CD4-positive, alpha-beta T cell treated with Interleukin-10 for 1 hour (primary cell): ENCODE data around the gene NKAIN4.

Experiments
- DNase-seq: peaks from one replicate; pipeline ENCODE4 v3.0.0-alpha.2; 2020

Gene NKAIN4

DNA sequence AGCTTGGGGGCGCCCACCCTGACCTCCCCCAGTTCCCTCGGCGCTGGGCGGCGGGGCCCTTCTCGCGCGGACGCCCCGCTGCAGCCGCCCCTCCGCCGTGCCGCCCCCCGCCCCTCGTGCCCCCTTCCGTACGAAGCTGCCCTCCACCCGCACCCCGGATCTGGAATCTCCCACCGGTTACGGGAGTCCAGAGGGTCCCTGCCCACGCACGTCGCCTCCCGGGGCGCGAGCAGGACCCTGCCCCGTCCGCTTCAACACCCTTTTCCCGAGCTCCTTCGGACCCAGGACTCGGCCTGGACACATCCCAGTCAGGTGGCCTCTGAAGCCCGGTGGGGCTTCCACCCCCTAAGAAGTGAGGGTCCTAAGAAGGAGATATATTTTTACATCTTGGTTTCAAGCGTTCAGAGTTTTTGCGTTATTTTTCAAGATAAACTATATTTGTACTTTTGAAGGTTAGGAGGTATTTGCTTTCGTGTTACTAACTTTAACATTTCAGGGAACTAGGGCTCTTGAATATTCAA, 18.9 kb upstream of the NKAIN4 start:
- DNase-seq = no peak

DNA sequence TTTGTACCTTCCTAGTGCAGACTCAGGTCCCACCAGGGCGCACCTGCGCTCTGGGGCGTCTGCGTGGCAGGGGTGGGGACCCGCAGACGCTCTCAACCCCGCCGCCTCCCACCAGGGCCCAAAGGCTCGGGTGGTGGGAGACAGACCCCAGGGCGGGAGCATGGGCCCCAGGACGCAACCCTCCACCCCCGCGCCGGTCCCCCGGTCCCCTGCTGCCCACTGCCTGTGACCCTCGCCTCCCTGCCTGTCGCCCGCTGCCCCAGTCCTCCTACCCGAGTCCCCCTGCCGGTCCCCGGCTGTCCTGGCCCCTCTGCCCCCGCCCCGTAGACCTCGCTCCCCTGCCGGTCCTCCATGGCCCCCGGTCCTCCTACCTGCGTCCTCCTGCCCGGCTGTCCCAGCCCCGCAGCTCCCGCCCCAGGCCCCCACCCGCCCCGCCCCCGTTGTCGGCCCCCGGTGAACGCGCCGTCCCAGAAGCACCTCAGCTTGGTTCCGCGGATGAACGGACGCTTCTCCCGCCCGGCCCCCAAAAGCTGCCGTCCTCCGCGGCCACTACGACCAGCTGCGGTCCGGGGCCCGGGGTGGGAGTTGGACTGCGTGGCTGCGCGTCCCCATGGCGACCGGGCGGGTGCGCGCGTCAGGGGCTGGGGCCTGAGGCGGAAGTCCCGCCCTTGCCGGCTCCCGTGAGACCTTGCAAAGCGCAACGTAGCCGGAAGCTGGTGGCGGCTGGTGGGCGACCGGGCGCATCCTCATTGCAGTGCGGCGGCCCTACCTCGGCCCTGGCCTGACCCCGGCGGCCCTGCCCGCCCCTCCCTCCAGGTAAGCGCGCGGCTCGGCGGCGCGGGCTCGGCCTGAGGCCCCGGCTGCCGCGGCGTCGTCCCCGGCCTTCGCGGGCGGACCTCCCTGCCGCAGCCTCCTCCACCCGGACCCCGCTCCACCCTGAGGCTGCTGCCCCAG, 18.1 kb upstream of the NKAIN4 start, which contains the start of gene ARFGAP1:
Gene ARFGAP1, plus strand, starts transcription at position 709 of the 954 bp plus-strand sequence. CDS start 2,768 bp downstream, outside the sequence.
- peak; percentile 88 for DNase-seq

DNA sequence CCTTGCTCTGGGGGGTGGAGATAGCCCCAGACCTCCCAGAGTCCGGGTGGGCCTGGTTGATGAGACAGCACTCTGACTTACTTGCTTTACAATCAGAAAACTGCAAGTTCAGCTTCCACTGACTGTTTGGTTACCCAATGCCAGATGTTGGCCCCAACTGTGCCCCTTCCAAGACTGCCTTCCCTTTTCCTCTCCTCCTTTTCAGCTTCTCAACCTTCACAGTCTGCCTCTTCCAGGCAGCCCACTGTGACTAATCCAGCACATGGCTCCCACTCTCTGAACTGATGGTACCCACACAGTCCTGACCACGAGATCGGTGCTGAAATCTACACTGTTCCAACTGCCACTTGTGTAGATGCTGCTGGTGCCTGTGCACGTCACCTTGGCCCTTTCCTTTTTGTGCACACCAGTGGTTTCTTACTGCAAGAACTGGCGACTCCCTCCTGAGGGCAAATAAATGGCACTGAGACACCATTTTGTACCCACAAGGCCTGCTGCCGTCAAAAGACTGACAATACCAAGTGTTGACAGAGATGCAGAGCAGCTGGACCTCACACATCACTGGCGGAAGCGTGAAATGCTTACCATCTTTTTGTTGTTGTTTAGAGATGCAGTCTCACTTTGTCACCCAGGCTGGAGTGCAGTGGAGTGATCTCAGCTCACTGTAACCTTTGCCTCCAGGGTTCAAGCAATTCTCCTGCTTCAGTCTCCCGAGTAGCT, 16.5 kb upstream of the NKAIN4 start:
- no peak for DNase-seq

DNA sequence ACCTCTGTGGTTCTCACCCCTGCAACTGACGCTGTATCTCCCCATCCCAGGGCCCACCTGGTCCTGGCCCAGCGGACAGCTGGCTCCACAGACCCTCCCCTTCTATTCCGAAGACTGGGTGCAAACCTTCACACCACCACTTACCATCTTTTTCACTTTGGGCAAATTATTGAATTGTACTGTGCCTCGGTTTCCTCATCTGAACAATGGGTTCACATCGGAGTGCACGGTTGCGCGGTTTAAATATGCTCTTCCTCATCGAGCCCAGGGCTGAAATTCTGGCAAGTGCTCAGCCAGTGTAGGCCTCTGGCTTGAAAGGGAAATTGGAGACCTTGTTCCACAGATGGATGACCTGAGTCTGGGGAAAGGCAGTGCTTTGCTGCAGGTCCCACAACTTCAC, 15.5 kb upstream of the NKAIN4 start:
- DNase-seq = no peak

DNA sequence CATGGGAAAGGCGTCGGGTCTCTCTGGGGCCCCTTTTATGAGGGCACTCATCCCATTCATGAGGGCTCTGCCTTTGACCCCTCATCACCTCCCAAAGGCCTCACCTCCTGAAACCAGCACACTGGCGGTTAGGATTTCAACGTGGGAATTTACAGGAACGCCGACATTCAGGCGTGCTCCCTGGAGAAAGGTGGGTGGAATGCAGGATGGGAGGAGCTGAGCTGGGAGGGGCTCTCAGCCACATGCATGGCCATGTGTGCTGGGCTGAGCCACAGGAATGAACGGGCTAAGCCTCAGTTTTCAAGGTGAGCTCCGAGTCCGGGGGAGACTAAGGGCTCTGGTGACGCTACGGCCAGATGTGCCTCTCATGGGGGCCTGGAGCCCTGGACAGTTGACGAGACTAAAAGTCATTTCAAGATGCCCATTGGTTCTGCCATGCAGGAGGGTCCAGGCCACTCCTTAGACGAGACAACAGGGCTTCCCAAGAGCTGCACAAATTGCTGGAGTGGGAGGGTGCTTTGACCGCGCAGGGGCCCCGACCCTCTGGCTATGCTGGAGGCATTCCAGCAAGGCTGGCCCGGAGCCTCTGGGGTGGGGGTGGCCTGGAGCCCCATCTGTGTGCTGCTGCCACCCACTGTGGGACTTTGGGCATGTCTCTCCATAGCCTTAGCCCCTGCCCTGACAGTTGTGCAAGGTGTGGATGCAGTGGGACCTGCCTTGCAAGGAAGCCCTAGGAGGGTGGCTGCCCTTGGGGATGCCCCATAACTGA, 14.6 kb upstream of the NKAIN4 start:
- no peak for DNase-seq

DNA sequence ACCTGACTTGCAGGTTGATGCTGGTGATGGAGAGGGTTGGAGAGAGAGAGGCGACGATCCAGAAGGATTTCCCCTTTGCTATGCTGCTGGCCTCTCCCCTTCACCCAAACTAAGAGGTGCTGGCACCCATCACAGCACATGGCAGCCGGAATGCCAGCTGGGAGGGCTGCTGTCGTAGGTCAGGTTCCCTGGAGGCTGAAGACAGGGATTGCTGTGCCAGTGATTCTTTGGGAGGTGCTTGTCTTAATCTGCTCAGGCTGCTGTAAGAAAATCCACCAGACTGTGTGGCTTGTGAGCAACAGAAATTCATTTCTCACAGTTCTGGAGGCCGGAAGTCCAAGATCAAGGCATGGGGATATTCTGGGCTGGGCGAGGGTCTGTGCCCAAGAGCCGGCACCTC, 14.0 kb upstream of the NKAIN4 start:
- DNase-seq = no peak

DNA sequence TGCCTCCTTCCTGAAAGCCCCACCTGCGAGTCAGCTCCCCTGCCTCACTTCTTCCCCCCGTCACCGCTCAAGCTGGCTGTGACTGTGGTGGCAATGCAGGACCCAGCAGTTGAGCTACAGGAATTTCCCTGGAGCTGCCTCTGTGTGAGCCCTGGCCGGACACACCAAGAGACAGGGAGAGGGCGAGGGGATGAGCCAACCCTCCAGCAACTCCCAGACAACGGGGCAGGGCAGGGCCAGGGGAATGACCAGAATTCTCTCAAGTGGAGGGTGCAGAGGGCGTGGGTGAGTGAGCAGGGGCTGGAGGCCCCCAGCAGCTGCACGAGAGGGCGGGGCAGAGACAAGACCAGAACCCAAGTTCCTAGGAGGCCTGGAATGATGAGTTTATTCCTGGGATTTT, 13.4 kb upstream of the NKAIN4 start:
- DNase-seq = no peak

DNA sequence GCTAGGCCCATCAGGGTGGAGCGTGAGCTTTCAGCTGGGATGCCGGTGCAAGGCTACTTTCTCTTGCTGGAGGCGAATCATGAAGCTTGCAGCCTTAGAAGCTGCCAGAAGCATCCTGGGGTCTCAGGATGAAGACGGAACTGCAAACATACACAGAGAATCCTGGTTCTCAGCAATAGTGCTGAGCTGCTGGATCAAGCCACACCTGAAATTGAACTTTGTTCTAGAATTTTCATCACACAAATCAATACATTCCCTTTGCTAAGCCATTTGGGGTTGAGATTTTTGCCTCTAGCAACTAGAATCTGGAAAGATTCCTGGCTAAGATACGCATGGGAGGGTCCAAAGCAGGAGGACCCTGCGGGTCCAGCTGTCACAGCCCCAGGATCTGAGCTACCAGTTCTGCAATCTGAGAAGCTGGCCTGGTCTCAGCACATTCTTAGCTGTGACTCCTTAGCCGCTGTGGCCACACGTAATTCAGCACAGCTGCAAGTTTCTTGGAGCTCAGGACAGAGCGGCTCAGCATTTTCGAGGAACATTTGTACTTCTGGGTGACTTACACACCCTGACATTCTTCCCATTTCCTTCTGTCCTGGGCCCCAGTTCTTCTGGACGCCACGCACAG, 11.7 kb upstream of the NKAIN4 start:
- DNase-seq = no peak

DNA sequence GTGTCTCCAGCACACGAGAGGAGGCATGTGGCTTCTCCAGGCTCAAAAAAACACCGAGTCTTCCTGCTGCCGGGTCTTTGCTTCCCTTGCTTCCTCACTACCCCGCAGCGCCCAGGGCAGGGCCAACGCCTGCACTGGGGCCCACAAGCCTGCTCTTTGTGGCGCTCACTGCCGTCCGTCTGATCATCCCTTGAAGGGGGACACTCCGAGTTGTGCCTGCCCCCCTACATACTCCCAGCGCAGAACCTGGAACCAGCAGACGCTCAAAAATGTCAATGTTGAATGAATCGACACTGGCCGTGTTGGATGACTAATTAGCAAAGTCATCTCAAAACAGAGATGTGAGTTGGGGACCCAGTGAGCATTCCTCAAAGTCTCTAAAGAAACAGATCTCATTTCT, 10.3 kb upstream of the NKAIN4 start:
- no peak for DNase-seq

DNA sequence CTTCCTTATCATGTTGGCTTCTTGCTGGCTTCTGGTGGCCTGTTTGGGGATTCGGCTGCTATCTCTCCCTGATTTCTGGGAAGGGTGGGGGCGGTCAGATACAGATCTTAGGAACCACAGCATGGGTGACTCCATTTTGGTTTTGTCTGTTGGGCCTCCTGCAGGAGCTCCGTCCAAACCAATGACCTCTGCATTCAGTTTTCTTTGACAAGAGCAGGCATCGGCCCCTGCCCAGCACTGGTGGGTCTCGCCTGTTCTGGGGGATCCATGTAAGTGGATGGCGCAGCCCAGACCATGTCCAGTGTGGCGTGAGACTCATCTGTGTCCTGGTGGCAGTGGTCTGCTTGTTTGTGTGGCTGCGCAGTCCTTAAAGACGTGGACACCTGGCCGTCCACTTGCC, 9.7 kb upstream of the NKAIN4 start:
- no peak for DNase-seq

DNA sequence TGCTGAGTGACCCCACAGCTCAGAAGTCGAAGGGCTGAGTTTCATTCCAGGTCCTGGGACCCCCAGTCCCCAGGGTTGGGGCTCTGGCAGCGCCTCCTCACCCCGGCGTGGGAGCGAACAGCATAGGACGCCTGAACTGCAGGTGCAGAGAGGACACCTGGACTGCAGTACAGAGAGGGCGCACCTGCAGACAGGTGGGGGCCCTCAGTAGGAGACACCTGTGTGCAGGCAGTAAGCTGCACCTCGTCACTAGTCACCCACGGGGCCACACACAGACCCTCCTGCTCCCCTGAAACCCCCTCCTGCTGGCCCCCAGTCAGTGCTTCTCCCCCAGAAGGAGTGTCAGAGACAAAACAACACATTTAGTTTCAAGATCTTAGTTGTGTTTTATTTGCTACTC, 8.6 kb upstream of the NKAIN4 start:
- no peak for DNase-seq

DNA sequence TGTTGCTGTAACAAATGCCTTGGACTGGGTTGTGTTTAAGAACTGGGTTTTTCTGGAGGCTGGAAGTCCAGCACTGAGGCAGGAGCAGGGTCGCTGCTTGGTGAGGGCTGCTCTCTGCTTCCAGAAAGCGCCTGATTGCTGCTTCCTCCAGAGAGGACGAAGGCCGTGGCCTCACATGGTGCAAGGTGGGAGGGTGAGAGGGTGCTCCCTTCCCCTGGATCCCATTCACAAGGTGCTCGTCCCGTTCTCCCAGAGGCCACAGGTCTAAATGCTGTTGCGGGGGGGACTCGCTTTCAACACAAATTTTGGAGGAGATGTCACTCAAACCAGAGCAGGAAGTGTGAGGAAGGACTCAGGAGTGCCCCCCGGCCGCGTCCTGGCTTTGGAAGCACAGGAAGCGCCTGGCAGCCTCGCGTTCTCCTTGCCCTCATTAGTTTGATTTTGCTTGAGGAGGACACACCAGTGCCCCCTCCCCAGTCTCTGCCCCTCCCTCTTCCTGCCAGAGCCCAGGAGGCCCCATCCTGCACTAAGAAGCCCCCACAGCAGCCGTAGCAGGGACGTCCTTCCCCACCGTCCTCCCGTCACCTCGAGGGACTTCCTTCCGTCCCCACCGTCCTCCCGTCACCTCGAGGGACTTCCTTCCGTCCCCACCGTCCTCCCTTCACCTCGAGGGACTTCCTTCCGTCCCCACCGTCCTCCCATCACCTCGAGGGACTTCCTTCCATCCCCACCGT, 7.7 kb upstream of the NKAIN4 start:
- no peak for DNase-seq

DNA sequence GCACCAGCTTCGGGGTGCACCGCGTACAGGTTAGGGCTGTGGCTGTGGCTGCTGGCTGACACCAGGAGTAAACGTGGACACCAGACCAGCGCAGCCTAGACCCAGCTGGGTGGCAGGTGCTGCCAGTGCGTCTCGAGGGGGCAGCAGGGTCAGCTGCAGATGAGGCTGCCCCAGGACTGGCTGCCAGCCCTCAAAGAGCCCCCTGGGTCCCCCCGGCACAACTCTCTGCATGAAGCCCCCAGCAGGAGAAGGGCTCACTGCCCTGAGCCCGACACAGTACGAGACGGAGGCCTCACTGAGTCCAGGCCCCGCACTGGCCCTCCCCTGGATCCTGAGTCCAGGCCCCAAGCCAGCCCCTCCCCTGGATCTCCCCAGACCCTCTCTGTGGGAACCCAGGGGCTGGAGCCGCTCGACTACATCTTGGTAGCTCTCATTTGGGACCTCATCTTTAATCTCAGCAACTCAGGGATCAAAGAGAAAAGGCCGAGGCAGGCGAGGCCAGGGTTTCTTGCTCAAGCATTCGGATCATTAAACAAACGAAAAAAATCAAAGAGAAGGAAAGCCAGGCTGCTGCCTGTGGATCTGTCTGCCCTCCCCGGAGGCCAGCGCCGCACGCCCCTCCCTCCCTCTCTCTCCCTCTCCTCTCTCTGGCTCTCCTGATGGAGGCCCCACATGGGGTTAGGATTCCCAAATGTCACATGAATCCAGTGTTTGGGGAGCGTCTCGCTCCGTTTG, 7.0 kb upstream of the NKAIN4 start:
- DNase-seq = no peak

DNA sequence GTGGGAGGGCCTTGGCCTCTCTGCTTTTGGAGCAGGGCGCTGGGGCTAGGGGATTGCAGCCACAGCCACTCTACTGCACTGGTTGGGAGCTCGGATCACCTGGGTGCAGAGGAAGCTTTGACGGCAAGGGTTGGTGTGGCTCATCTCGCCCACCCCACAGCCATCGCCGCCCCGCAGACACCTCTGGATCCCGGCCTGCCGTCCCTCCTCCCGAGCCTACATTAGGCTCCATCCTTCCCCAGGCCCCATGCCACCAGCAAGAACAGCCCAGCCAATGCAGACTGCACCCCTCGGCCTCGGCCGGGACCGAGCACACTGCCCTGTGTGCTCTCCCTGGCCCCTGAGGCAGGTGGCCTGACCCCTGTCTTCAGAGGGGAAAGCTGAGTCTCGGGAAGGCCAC, 6.3 kb upstream of the NKAIN4 start:
- no peak for DNase-seq

DNA sequence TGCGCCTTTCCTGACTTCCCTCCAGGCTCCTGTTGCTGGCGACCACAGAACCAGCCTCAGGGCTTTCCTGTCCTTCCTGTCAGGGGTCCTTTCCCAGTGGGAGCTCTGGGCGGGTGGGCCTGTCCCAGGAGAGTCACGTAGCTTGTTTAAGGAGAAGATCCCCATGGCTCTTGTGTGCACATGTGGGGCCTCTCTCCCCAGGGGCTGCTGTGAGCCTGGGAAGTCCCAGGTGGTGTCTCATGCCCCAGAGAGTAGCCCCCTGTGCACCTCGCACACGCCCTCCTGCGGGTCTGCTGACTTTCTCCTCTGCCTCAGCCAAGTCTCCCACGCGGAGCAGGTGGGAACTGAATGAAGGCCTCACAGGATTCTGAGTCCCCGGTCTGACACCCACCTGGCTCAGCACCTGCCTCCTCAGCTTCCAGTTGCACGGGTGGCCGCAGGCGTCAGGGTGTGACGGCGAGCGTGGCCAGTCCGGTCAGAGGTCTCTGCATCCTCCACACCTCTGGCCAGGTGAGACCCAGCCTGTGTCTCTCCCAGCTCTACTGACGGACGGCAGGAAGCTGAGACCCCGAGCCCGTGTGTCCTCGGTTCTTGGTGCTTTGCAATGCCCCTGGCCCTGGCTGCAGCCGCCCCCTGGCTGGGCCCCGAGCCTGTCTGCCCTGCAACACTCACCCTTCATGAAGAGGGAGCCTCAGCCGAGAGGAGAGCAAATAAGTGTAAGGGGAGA, 5.6 kb upstream of the NKAIN4 start:
- DNase-seq = no peak

DNA sequence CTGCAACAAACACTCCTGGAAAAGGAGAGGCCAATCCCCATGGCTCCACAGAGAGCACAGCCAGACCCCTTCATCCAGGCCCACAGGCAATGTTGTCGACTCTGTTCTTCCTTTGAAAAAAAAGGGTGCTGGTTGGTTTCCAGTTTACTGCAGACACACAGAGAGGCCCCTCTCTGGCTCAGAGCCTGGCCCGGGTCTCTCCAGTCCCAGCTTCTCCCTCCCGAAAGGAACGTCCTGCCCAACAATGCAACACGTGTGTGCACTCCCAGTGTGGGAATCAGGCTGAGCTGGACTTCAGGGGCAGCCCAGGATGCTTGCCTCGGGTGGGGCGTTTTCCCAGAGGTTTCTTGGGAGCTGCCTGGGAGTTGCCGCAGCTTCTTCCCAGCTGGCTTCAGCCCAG, 4.5 kb upstream of the NKAIN4 start:
- DNase-seq = no peak

DNA sequence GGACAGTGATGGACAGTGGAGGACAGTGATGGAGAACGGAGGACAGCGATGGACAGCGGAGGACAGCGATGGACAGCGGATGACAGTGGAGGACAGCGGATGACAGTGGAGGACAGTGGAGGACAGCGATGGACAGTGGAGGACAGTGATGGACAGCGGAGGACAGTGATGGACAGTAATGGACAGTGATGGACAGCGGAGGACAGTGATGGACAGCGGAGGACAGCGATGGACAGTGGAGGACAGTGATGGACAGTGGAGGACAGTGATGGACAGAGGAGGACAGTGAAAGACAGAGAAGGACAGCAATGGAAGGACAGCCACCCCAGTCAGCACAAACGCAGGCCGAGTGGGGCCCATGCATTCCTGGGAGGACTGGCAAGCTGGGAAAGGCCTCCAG, 3.4 kb upstream of the NKAIN4 start:
- no peak for DNase-seq

DNA sequence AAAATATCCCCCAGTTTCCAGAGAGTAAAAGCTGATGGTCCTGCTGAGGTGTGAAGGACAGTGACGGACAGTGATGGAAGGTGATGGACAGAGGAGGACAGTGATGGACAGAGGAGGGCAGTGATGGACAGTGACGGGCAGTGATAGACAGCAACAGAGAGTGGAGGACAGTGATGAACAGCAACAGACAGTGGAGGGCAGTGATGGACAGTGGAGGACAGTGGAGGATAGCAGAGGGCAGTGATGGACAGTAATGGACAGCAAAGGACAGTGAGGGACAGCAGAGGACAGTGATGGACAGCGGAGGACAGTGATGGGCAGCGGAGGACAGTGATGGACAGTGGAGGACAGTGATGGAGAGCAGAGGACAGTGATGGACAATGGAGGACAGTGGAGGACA, 2.7 kb upstream of the NKAIN4 start:
- no peak for DNase-seq

DNA sequence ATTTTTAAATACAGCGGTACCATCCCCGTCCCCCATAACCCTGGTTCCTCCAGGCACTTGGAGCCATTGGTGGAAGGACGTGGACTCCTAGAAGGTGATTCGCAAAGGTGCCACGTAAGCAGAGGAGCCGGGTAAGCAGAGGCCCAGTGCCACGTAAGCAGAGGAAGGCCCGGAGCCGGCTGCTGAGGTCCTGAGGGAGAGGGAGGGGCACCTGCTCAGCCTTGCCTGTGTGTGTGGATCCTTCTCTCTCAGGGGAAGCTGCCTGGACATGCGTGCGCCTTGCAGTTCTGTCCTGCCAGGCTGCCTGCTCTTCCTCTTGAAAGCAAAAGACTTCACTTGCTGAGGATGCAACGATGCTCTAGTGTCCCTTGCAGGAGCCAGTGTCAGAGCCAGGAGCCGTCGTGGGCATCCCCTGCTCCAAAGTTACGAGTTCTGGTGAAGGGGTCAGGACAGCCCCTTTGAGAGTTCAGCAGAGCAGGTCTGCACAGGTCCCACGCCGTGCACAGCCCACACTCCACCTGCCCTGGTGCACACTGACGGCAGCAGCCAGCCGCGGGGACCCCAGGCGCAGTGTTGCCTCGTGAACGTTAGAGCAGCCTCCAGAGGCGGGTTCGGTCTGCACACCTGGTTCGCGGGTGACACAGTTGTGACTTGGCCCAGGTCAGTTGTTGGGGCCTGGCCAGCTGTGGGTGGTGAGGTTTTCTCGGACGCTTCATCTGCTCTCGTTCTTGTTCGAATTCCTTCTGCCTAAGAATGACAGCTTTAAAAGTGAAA, 1.9 kb upstream of the NKAIN4 start:
- no peak for DNase-seq
